ENCODE data around the gene ZNF689. TPM values are rescaled to one million over a fixed set of nuclear protein-coding genes. Genes with fewer than 3 reads are reported as not detected.

The ZNF689 gene
- total and polyA plus RNA-seq, 2 of the 13 experiments (the other 11 are each of a cell fraction or from before 2014, with no cell fraction given), result 9.7 to 19.5 TPM

DNA sequence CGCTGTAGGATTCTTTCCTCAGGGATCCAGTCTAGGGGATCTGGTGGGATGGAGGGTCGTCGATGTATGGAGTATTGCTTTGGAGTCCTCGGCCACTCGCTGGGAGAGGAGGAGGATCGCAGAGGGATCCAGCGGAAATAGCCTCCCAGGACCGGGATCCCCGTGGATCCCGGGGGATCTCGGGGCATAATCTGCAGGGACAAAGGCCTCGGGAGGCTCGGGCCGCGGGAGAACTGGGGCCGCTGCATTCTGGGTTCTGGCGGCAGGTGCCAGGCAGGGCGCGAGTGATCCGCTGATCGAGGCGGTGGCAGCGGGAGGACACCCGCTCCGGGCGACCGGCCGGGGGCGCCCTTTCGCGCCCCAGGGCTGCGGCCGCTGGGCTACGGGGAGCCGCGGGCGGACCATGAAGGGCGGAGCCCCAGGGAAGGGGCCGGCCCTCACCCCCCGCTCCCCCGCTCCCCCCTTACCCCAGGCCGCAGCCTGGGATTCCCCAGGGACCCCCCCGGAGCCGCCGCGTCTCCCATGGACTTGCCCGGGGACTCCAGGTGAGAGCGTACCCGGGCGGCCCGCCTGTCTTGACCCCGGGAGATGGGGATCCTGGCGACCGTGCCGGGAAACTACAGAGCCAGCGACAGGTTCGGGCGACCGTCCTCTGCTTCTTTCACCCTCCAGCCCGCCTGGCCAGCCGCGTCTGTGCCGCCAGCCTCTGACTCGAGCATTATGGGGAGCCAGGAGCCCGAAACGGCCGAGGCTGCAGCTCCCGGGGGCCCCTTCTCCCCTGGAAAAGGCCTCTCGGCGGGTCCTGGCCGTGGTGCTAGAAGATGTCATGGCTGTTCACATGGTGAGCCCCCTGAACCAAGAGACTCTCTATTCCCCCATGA is 41.2 kb upstream of the ZNF689 start (continued):
- TF ChIP-seq, protein P1, sequence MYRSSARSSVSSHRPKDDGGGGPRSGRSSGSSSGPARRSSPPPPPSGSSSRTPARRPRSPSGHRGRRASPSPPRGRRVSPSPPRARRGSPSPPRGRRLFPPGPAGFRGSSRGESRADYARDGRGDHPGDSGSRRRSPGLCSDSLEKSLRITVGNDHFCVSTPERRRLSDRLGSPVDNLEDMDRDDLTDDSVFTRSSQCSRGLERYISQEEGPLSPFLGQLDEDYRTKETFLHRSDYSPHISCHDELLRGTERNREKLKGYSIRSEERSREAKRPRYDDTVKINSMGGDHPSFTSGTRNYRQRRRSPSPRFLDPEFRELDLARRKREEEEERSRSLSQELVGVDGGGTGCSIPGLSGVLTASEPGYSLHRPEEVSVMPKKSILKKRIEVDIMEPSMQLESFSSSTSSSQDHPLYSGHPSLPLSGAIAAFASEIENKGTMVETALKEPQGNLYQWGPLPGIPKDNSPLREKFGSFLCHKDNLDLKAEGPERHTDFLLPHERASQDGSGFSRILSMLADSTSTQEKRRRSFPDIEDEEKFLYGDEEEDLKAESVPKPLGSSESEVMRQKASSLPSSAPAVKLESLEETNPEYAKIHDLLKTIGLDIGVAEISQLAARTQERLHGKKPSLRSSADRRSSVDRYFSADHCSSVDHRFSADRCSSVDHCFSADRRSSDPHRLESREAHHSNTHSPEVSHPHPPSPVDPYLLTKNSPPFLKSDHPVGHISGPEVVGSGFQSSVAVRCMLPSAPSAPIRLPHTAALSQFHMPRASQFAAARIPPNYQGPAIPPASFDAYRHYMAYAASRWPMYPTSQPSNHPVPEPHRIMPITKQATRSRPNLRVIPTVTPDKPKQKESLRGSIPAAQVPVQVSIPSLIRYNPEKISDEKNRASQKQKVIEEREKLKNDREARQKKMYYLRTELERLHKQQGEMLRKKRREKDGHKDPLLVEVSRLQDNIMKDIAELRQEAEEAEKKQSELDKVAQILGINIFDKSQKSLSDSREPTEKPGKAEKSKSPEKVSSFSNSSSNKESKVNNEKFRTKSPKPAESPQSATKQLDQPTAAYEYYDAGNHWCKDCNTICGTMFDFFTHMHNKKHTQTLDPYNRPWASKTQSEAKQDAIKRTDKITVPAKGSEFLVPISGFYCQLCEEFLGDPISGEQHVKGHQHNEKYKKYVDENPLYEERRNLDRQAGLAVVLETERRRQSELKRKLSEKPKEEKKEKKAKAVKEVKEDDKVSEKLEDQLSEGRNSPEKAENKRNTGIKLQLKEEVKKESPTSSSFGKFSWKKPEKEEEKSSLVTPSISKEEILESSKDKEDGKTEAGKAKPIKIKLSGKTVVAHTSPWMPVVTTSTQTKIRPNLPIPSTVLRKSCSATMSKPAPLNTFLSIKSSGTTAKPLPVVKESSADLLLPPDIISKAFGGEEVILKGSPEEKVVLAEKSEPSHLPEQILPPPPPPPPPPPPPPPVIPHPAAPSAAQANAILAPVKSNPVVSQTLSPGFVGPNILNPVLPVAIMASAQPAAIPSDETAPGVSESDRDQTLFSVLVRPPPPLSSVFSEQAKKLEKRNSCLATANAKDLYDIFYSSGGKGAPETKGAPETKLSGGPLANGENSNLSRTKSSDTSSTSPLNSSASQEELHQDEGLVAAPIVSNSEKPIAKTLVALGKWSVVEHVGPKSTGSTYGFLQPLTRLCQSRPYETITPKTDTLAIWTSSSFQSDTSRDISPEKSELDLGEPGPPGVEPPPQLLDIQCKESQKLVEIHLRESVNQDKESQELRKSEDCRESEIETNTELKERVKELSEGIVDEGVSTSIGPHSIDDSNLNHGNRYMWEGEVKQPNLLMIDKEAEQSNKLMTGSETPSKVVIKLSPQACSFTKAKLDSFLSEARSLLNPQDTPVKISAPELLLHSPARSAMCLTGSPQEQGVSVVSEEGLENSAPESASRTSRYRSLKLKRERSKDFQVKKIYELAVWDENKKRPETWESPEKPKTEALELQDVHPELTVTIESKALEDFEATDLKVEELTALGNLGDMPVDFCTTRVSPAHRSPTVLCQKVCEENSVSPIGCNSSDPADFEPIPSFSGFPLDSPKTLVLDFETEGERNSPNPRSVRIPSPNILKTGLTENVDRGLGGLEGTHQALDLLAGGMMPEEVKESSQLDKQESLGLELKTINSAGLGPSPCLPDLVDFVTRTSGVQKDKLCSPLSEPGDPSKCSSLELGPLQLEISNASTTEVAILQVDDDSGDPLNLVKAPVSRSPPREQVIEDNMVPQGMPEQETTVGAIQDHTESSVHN (CRISPR knock-in tag; IDR thresholded peaks at IDR 0.05), result peak; percentile 37; the same call in 1 of the 2 replicates
- TF ChIP-seq ZNF383 (CRISPR knock-in tag; IDR thresholded peaks at IDR 0.05; ENCODE audit: borderline replicate concordance), result no peak
- no peak for TF ChIP-seq NFIC (IDR thresholded peaks at IDR 0.05; ENCODE audit: low read length)
- TF ChIP-seq ZNF253 (CRISPR knock-in tag; IDR thresholded peaks at IDR 0.05; ENCODE audit: borderline replicate concordance), result no peak
- no peak for TF ChIP-seq ZNF30 (CRISPR knock-in tag; IDR thresholded peaks at IDR 0.05)
- no peak for TF ChIP-seq ZNF615 (CRISPR knock-in tag; IDR thresholded peaks at IDR 0.05; ENCODE audit: borderline replicate concordance)
- no peak for TF ChIP-seq NFE2 (CRISPR knock-in tag; IDR thresholded peaks at IDR 0.05)
- TF ChIP-seq TP53 (CRISPR knock-in tag; conservative IDR thresholded peaks at IDR 0.05), result 0 out of 2 replicates have a peak, but pooled peaks have one; percentile 31
- peak; percentile 3 for TF ChIP-seq AGO1 (IDR thresholded peaks at IDR 0.05; ENCODE audit: low read depth, low read length, poor library complexity, severe bottlenecking)
- peak; percentile 23; the same call in 1 of the 2 replicates for TF ChIP-seq ZMYM2 (CRISPR knock-in tag; IDR thresholded peaks at IDR 0.05)
- peak; percentile 89 for TF ChIP-seq ZNF446 (CRISPR knock-in tag; IDR thresholded peaks at IDR 0.05)
- TF ChIP-seq NFE2L2 (IDR thresholded peaks at IDR 0.05; ENCODE audit: low read length), result no peak
- no peak for TF ChIP-seq ZKSCAN5 (CRISPR knock-in tag; IDR thresholded peaks at IDR 0.05)
- 0 out of 2 replicates have a peak, but pooled peaks have one; percentile 54 for TF ChIP-seq THAP8 (CRISPR knock-in tag; IDR thresholded peaks at IDR 0.05; ENCODE audit: borderline replicate concordance)
- no peak for TF ChIP-seq MTA1 (CRISPR knock-in tag; IDR thresholded peaks at IDR 0.05; ENCODE audit: borderline replicate concordance)
- no peak for TF ChIP-seq PBX3 (CRISPR knock-in tag; IDR thresholded peaks at IDR 0.05; ENCODE audit: borderline replicate concordance)
- TF ChIP-seq ZNF792 (CRISPR knock-in tag; IDR thresholded peaks at IDR 0.05), result no peak; the same call in none of the 2 replicates
- no peak for TF ChIP-seq LCORL (IDR thresholded peaks at IDR 0.05)
- 0 out of 2 replicates have a peak, but pooled peaks have one; percentile 1 for TF ChIP-seq LCORL (CRISPR knock-in tag; IDR thresholded peaks at IDR 0.05)
- TF ChIP-seq ZNF629 (CRISPR knock-in tag; conservative IDR thresholded peaks at IDR 0.05), result 0 out of 2 replicates have a peak, but pooled peaks have one; percentile 24

Measured in HepG2 (cell line).